Measurements from ENCODE around the gene ACOX3.

DNA sequence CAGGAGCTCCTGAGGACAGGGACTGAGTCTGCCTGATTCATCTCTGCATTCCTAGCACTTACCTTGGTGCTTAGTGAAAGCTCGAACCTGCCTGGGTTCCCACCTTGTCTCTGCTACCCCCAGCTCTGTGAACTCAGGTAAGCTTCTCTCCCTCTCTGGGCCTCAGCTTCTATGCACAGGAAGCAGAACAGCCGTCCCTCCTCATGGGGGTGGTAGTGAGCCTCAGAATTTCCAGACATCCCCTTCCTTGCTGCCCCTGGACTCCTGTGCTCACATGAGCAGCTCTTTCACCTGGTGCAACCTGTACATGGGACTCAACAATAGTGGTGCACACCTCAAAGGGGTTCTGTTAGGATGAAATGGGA, 120.2 kb downstream of the ACOX3 start:
- TF ChIP-seq, protein P1, sequence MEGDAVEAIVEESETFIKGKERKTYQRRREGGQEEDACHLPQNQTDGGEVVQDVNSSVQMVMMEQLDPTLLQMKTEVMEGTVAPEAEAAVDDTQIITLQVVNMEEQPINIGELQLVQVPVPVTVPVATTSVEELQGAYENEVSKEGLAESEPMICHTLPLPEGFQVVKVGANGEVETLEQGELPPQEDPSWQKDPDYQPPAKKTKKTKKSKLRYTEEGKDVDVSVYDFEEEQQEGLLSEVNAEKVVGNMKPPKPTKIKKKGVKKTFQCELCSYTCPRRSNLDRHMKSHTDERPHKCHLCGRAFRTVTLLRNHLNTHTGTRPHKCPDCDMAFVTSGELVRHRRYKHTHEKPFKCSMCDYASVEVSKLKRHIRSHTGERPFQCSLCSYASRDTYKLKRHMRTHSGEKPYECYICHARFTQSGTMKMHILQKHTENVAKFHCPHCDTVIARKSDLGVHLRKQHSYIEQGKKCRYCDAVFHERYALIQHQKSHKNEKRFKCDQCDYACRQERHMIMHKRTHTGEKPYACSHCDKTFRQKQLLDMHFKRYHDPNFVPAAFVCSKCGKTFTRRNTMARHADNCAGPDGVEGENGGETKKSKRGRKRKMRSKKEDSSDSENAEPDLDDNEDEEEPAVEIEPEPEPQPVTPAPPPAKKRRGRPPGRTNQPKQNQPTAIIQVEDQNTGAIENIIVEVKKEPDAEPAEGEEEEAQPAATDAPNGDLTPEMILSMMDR (IDR thresholded peaks at IDR 0.05 in 2 of 3, conservative IDR thresholded peaks at IDR 0.05 in 1 of 3; ENCODE audit: insufficient read depth in 2 of 3, low read depth in 1 of 3, low read length in 3 of 3): peak; percentile 41 to 60 (median 57)
- no peak for TF ChIP-seq CAMTA2 (CRISPR knock-in tag; conservative IDR thresholded peaks at IDR 0.05)
- TF ChIP-seq CBX2 (IDR thresholded peaks at IDR 0.05; ENCODE audit: insufficient read depth, low read length, poor library complexity, severe bottlenecking): no peak
- TF ChIP-seq BMI1 (IDR thresholded peaks at IDR 0.05; ENCODE audit: low read length): no peak
- TF ChIP-seq ZC3H4 (CRISPR knock-in tag; IDR thresholded peaks at IDR 0.05; ENCODE audit: borderline replicate concordance): no peak
- TF ChIP-seq HNRNPK (IDR thresholded peaks at IDR 0.05; ENCODE audit: low read depth, low read length, poor library complexity, severe bottlenecking): no peak

Measured in K562 (cell line).